GM12865 (cell line): ENCODE results near the gene OR5F1.

ENCODE experiments used
- DNase-seq: peaks from one replicate; pipeline ENCODE4 v3.0.0; 2010; ENCODE audit warnings: low read depth
- H3K4me3 ChIP-seq: 2 replicates; pipeline ENCODE4 v1.5.1; 2011; ENCODE audit warnings: mild to moderate bottlenecking, low read depth, low read length, control low read depth
- TF ChIP-seq, protein P1 (sequence below): IDR thresholded peaks from 2 replicates; pipeline ENCODE4 v1.5.1; 2011; ENCODE audit warnings: low read length, control low read depth, low read depth, inconsistent platforms; ENCODE audit not compliant: insufficient read depth; ENCODE audit errors: missing control alignments

The OR5F1 gene

DNA sequence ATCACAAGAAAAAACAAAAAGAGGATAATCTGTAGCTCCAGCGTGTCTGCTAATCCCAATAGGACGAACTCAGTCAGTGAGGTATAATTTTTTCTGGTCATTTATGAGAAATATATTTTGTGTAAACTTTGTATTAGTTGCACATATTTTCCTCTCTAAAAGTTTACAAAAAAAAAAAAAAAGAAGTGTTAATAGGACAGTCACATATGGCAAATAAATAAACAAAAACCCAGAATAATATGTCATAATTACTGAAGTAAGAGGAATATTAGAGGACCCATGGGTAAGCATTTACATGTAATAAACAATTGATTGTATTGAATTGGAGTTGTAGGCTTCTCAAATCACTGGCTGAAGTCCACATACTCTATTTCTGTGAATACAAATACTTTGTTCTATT is at the start of gene OR5F1:
TSS of gene OR5F1 (minus strand) at position 101 of the 400 bp plus-strand sequence. CDS start at position 101, 0 bp downstream.
- DNase-seq: no peak

GRCh38 chr11:56027354-56027753 is 32.9 kb upstream of the OR5F1 start, which contains the start of gene OR5AS1:
Gene OR5AS1, plus strand, starts transcription at chr11:56027654. Its CDS starts 2,765 bp downstream, at chr11:56030419.
- H3K4me3 ChIP-seq: no peak within 1 kb of the TSS
- TF ChIP-seq, protein P1, sequence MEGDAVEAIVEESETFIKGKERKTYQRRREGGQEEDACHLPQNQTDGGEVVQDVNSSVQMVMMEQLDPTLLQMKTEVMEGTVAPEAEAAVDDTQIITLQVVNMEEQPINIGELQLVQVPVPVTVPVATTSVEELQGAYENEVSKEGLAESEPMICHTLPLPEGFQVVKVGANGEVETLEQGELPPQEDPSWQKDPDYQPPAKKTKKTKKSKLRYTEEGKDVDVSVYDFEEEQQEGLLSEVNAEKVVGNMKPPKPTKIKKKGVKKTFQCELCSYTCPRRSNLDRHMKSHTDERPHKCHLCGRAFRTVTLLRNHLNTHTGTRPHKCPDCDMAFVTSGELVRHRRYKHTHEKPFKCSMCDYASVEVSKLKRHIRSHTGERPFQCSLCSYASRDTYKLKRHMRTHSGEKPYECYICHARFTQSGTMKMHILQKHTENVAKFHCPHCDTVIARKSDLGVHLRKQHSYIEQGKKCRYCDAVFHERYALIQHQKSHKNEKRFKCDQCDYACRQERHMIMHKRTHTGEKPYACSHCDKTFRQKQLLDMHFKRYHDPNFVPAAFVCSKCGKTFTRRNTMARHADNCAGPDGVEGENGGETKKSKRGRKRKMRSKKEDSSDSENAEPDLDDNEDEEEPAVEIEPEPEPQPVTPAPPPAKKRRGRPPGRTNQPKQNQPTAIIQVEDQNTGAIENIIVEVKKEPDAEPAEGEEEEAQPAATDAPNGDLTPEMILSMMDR: no peak
- DNase-seq: no peak

More for the DNA sequence above, at the start of gene OR5F1:
- TF ChIP-seq, protein P1: no peak
- H3K4me3 ChIP-seq: no peak within 1 kb of the TSS

DNA sequence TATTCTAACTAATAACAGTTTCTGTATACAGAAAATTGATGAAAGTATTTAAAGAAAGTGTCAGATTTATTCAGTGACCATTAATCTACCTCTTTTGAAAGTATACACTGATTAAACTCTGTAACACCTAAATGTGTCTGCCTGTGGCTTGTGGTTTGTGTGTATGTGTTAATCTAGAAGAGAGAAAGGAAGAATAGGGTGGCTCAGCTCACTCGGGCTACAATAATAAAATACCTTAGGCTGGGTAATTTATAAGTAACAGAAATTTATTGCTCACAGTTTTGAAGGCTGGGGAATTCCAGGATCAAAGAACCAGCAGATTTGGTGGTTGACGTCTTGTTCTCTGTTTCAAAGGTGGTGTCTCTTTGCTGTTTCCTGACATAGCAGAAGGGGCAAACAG is 19.4 kb upstream of the OR5F1 start:
- TF ChIP-seq, protein P1: no peak
- H3K4me3 ChIP-seq: no peak overlapping the region
- peak; percentile 24 for DNase-seq

DNA sequence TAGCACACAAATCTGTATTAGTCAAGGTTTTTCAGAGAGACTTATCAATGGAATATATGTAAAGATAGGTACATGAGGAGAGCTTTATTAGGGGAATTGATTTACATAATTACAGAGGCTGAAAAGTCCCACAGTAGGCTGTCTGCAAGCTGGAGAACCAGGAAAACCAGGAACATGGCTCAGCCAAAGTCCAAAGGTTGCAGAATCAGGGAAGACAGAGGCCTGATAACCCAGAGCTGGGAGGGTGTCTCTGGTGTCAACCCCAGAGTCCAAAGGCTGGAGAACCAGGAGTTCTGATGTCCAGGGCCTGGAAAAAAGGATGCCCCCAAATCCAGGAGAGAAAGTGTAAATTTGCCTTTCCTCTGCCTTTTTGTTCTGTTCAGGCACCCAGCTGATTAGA is 16.3 kb upstream of the OR5F1 start:
- DNase-seq: no peak
- TF ChIP-seq, protein P1: no peak
- no peak overlapping the region for H3K4me3 ChIP-seq

DNA sequence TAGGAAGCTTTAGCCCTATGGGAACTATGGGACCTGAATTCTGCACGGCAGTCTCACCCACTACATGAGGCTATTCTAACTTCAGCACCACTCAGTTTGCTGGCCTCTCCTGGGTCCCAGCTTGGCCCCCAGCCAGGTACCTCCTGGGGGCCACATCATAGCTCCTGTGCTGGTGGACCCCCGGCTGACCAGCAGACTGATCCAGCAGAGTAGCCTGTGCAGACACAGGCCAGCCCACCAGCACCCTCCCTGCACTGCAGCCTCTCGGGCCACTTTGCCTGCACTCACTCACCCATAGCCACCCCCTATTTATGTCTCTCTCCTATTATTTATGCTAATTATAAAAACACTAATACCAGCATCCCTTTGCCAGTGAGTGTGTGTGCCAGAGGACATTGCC is 23.5 kb downstream of the OR5F1 start:
- TF ChIP-seq, protein P1: no peak
- no peak overlapping the region for H3K4me3 ChIP-seq
- DNase-seq: no peak

- TF ChIP-seq, protein P1: no peak
- DNase-seq: no peak
These were observed 24.6 kb downstream of the OR5F1 start, which contains the start of gene OR10AG1 for GRCh38 chr11:55969845-55970244. Gene OR10AG1, minus strand, starts transcription at chr11:55969945. Its CDS starts 38 bp downstream, at chr11:55969907.

DNA sequence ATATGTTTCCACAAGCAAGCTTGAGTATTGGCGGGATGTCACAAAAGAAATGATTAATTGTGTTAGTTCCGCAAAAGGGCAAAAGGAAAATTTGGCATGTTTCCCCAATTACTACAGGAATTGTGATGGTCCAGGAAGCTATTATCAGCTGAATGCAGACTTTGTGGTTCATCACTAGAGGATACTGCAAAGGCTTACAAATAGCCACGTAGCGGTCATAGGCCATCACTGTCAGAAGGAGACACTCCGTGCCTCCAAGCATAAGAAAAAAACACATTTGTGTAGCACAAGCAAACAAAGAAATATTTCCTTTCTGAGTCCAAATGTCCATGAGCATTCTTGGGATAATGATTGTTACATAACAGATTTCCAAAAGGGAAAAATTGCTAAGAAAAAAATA is 26.5 kb downstream of the OR5F1 start:
- TF ChIP-seq, protein P1: no peak
- DNase-seq: no peak
- no peak overlapping the region for H3K4me3 ChIP-seq

More at GRCh38 chr11:55969845-55970244, 24.6 kb downstream of the OR5F1 start, which contains the start of gene OR10AG1:
- H3K4me3 ChIP-seq: no peak within 1 kb of the TSS
